Daoy (cell line): Measurements from ENCODE around the gene PDF. TPM values are rescaled to one million over a fixed set of nuclear protein-coding genes. Genes with fewer than 3 reads are reported as not detected.

Experiments used
- DNase-seq: peaks from one replicate; pipeline ENCODE4 v3.0.0-alpha.2; 2015; ENCODE audit warnings: low read depth
- total RNA-seq: library from RNA; depleted of rRNA; stranded (reverse); fragments of >200 nt; shearing (Covaris generic); gene quantifications from 2 replicates; pipeline ENCODE4 v1.2.3, GENCODE V29; 2014

The PDF gene
- total RNA-seq, 1 experiment from 2014 or later, result 32.1 TPM

DNA sequence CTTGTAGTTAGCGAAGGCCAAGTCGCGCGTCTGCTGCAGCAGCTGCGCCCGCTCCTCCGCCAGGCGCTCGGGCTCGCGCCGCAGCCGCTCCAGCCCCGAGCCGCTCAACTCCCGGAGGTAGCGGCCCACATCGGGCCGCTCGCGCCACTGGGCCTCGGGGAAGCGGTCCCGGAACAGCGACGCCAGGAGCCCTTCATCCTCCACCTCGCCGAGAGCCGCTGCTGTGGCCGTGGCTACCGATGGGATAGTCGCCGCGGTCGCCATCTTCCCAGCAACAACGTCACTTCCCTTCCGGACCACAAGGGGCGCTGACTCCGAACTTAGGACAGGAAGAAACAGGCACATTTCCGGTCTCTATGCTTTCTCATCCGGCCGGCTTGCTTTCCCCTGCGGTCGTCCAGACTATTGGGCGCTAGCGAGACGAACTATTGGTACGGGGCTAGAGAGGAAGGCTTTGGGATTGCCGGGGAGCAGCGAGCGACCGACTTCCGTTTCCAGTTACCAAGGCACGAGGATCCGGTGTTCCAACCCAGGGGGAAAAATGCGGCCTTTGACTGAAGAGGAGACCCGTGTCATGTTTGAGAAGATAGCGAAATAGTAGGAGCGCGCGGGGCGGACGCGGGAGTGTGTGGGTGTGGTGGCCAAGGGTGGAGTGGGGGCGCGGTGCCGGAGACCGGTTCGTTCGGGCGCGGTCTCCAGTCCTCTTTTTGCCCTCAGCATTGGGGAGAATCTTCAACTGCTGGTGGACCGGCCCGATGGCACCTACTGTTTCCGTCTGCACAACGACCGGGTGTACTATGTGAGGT lies 9.1 kb upstream of the PDF start, which contains the start of the genes COG8 and NIP7:
Gene COG8 (minus strand): TSS at position 276 of the 806 bp plus-strand sequence. CDS start 12 bp downstream, at position 264.
Gene NIP7 (plus strand): TSS at position 484 of the 806 bp plus-strand sequence. CDS start 58 bp downstream, at position 542.
- DNase-seq, result peak; percentile 96

DNA sequence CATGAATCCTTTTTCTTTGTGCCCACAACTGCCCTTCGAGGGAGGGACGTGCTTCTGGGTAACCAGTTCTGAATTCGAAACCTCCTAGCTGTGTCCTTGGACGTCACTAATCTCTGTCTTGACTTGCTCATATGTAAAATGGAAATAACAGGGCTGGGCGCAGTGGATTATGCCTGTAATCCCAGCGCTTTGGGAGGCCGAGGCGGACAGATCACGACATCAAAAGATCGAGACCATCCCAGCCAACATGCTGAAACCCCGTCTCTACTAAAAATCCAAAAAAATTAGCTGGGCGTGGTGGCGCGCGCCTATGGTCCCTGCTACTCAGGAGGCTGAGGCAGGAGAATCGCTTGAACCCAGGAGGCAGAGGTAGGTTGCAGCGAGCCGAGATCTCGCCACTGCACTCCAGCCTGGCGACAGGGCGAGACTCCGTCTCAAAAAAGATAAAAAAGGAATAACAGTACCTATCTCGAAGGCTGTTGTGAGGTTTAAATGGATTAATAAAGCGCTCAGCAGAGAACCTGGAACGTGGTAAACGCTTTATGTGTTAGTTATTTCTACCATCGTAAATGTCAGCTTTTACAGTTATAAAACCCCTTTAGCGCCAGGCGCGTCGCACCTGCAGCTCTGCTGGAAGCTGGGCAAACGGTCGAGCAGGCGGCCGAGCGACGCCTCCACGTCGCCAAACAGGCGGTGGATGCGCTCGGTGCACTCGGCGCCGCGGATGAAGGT lies 8.3 kb upstream of the PDF start:
- DNase-seq, result no peak

DNA sequence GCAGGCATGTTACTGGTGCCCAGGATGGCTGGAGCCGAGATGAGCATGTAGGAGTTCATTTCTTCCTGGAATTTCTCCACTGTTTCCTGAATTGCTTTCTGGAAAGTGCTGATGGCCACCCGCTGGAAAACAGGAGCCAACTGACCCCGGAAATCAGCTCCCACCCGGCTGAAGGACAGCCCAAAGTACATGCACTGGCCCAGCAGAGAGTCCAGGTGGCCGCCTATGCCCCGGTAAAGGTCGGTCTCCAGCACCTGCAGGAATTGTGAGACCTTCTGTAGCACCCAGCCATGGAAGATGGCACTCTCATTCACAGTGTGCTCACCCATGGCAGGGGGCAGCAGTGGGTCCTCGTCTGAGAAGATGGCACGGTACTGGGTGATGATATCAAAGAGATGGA lies 4.3 kb upstream of the PDF start:
- DNase-seq, result no peak

DNA sequence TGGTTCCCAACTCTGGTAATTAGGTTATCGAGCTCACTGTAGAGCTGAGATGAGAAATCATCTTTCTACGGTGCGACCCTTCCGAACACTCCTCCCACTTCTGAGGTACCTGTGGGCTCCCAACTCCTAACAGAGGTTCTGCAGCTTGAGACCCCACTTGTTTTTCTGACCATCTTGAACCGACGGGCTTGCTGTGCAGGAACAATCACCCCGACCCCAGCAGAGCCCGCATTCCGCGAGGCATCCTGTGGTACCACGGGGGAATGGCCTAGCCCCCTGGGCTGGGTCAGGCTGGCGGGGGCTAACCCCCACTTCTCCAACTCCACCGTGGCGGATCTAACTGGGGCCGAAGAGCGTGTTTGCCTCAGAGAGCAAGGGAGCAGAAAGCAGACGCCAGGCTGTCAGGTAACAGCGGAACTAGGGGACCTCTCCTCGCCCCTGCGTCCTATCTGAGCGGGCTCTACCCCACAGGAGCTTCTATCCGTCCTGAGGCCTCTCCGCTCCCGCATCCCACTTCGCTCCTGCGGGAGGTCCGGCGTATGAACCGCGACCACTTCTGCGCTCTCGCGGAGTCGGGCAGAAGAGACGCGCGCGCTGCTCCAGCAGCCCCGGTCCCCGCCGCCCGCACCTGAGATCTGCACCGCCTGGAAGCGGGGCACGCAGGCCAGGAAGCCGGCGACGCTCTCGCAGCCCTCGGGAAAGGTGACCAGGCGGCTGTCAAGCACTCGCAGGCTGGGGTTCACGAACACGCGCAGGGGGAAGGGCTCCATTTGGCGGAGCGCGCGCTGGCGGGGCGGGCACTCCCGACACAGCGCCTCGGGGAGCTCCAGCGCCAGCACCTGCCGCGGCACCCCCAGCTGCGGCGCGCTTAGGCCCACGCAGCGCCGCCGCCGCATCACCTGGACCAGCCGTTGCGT lies 761 bp downstream of the PDF start:
- DNase-seq, result no peak

DNA sequence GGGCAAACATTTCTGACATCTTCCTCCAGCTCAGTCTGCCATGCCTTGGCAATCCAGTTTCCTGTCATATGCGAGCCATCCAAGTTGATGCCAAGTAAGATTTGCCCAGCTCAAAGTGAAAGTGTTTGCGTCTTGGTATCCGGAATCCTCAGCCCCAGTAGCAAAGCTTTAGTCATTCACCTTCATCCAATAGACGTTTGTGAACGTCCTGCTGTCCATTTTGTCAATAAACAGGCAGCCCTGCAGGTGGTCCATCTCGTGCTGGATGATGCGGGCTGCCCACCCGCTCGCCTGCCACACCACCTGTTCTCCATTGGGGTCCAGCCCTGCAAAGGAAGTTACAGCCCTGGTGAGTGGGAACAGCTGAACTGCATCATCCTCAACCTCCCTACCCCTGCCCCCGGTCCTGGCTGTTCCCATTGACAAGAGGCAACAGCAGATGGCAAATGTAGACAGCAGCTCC lies 1.5 kb downstream of the PDF start:
- peak; percentile 54 for DNase-seq

DNA sequence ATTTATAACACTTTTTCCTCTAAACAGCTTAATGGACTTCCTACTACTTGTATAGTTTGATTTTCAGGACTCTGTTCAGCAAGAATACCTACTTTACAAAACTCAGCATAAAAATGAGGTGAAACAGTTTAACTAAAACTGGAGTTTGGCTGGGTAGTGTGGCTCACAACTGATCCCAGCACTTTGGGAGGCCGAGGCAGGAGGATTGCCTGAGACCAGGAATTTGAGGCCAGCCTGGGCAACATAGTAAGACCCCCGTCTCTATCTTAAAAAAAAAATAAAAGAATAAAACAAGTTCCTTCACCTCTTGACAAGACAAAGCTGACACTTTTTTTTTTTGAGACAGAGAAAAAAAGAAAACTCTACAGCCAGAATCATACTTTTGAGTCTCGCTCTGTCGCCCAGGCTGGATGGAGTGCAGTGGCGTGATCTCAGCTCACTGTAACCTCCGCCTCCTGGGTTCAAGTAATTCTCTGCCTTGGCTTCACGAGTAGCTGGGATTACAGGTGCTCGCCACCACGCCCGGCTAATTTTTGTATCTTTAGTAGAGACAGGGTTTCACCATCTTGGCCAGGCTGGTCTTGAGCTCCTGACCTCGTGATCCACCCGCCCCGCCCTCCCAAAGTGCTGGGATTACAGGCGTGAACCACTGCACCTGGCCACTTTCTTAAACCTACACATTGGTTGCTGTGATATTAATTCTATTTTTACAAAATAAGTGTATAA lies 2.6 kb downstream of the PDF start:
- no peak for DNase-seq

DNA sequence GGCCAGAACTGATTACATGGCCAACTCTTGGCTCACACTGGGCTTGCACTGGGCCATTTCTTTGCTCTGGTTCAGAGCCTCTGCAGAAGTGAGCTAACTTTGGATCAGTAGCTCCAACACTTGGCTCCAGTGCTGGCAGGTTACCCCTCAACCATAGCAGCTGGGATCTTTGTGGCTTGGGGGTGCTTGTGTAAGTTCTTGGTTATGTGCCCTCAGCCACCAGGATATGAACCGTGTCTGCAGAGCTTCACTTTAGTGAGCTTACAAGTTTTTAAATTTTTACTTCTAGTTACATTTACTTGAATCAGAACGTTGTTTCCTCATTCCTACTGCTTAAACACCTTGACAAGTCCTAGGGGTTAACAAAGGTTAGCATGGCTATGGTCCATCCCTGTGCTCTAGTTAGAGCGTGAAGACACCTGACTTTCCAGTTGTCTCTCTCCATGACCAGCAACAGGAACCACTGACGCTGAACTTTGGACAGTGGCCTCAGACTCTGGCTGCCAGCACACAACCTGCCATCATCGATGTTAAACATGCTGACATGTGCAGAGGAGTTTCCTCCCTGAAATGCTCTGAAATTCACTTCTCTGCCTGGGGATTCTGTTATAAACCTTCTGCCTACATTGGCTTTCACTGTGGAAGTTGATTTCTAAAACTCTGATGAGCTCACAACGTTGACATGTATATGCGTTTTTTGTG lies 4.1 kb downstream of the PDF start:
- DNase-seq, result no peak

DNA sequence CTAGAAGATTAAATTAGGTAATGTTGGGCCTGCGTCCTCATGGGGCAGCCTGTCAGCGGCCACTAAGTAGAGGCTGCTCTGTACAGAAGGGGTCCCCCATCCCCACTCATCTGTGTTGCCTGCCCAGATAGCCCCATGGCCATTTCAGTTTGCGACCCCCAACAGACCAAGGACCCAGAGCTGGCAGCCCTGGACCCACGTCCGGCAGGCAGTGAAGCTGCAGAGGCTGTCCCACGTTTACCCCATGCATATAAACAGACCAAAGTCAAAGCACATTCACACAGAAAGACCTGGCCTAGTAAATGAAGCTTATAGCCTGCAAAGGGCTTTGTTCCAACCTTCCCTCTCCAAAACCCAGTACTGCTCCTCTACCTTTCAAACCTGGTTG lies 4.6 kb downstream of the PDF start:
- no peak for DNase-seq

DNA sequence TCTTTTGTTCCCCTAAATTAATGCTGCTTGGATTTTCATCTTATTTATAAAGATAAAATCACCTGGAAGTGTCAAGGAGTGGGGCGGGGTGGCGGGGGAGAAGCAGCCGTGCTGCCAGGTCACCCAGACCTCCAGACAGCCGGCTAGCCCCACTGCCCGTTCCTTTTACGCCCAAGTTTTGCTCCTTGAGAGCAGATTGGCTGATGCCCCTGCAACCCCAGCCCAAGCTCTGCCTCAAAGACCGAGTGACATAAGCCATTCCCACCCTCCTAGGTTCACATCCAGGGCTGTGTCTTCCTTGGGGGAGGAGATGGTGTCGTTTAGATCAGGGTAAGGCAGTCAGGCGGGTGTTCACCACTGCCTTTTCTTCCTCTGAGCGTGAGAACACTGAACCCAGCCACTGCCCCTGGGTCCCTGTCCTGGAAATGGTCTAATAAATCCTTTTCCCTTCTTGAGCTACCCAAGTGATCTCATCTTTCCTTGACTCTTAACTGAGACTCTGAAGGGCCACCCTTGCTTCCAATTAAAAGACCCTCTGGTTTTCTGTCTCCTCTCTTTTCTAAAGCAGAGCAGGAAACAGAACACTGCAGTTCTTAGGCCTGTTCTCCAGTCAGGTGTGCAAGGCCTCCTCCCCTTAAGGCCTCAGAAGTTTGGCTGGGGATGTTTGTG lies 5.7 kb downstream of the PDF start:
- DNase-seq, result no peak

DNA sequence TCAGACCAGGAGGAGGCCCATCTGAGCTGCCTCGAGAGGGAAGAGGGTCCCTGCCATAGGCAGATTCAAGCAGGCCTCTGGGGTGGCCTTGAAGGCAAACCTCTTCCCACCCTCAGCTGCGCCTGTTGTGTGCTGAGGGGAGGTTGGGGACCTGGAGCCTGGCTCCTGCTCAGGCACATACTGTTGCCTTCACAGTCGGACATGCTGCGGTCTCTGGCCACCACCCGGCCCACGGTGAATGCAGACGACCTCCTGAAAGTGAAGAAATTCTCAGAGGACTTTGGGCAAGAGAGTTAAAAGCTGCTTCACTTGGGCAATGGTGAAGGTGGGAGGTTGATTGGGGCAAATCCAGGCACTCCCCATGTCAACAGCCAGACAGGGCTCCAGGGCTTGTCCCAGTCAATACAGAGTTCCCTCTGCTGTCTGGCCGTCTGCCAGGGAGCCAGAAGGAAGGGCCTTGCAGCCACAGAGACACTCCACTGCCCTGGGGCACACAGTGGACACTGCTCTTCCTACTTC lies 6.3 kb downstream of the PDF start:
- DNase-seq, result no peak

DNA sequence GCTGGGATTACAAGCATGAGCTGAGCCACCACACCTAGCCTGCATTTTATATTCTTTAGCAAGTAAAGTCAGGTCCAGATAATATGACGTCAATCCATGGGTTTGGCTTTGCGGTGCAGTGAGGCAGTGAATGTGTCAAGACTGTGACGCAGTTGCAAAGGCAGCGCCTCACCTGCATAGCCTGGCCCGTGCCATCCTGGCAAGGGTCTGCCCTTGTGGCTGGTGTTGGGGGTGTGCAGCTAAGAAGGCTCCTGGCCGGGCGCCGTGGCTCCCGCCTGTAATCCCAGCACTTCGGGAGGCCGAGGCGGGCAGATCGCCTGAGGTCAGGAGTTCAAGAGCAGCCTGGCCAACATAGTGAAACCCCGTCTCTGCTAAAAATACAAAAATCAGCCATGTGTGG lies 7.0 kb downstream of the PDF start:
- DNase-seq, result no peak

DNA sequence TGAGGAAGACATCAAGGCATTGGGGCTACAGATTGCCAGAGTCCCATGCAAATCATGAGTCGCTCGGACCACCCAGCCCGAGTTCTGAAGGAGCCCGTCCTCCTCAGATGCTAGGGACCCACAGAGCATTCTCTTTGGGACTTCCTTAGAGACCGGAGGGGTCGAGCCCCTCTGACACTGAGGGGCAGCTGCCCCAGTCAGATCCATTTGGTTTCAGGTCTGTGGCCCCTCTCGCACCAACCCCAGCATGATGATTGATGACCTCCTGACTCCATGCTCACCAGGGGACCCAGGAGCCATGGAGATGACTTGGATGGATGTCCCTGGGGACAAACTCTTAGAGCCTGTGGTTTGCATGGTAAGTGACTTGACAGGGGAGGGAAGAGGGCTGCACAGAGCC lies 8.0 kb downstream of the PDF start:
- DNase-seq, result no peak

DNA sequence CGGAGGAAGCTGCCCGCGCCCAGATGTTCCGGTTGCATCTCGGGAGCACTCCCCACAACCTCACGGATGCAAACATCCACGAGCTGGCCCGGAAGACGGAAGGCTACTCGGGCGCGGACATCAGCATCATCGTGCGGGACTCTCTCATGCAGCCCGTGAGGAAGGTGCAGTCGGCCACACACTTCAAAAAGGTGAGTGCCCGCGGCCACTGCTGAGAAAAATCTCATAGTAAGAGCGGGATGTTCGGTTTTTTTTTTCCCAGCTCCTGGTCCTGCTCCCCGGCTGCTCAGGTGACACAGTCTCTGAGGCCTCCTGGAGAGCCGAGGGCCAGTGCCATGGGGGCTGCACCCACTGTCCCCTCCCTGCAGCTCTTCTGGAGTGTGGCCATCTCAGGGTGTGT lies 9.3 kb downstream of the PDF start:
- DNase-seq, result no peak

DNA sequence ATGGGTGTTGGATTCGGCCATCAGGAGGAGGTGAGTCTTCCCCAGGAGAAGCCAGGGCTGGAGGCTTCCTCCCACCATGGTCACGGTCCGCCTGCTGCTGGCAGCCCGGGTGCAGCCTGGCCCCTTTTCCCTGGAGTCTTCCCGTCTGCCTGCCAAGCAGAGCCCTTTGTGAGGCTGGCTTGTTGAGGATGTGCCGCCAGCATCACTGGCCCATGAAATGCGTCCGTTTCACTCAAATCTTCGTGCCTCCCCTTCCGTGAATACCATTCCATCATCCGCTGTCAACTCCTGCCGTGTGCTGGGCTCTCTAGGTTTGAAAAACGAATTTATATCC lies 9.7 kb downstream of the PDF start:
- DNase-seq, result no peak

DNA sequence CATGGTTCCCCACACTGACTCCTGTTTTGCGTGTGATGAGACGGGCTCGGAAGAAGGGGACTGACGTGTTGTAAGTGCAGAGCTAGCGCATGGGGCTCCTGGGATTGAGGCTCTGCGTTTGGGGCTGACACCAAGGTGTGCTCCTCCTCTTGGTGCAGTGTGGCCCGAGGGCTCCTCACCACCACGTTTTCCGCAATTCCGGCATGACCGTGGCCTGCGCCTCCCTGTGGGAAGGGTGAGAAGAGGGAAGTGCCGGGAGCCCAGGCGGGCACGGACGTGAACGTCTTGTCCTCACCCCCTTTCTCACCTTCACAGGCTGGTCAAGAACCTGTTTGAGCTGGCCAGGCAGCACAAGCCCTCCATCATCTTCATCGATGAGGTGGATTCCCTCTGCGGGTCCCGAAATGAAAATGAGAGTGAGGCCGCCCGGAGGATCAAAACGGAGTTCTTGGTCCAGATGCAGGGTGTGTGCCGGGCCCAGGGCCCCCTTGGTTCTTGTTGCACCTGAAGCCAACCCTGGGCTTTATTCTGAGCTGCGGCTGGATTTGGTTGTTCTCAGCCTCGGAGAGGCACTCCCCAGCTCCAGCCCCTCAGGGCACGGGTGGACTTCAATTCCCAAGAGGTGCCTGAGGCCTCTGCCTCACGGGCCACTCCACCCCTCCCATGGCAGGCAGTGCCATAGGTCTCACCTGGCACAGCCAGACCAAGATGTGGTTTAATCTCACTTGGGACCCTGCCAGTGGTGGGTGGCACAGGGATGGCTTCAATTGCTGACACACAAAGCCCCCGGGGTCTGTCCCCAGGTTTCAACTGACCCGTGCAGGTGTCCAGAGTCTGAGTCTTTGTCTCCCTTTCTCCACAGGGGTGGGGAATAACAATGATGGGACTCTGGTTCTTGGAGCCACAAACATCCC lies 10.3 kb downstream of the PDF start:
- no peak for DNase-seq

DNA sequence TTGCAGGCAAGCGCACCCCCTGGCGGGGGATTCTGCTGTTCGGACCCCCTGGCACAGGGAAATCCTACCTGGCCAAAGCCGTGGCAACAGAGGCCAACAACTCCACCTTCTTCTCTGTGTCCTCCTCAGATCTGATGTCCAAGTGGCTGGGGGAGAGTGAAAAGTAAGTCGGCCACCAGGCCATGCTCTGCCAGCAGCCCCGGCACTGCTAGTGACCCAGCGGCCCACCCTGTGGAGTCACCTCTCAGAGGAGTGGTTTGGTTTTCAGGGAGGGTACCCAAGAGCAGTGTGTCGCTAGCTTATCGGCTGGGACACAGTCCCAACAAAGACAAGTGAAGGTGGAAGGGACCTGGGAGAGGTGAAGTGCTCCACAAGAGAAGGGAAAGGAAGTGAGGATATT lies 11.0 kb downstream of the PDF start:
- DNase-seq, result no peak

DNA sequence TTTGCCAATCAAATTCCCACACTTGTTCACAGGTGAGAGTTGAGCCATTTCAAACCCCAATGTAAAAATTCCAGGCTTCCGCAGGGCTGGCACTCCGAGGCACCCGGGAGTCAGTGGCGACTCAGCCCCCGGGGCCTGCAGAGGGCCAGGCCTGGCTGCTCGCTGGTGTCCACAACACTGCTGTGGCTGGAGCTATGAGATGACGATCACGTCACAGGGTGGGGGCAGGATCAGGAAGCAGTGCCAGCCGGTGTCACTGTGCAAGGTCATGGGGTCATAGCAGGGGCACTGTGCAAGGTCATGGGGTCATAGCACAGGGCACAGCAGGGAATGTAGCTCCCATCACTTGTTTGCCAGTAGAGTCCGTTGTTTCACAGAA lies 11.5 kb downstream of the PDF start:
- DNase-seq, result no peak

DNA sequence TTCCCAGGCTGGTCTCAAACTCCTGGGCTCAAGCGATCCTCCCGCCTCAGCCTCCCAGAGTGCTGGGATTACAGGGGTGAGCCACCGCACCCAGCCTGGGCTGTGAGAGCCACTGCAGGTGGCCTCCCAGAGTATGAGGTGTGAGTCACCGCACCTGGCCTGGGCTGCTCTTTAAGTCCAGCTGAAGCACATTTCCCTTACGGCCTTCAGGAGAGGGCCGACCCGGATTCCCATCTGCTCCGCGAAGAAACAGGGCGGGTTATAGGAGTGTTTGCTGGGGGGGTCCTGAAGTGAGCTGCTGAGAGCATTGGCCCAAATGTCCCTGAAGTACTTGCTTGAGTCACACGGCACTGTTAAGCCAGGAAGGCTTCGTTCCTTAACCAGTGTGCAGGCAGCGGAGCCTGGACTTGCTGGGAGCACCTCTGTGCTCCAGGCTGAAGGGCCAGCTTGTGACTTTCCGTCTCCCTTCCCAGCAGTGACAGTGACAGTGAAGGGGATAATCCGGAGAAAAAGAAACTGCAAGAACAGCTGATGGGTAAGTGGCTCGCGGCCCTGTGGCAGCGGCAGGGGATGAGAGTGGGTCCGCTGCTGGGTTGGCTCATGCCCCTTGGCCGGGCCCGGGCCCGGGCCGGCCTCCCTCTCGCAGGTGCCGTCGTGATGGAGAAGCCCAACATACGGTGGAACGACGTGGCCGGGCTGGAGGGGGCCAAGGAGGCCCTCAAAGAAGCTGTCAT lies 12.0 kb downstream of the PDF start:
- DNase-seq, result no peak
